Measurements from ENCODE around the gene TTC12.

GRCh38 chr11:113289431-113290187, 24.8 kb upstream of the TTC12 start:
- TF ChIP-seq CTCF (IDR thresholded peaks at IDR 0.05) (peak; percentile 87), EZH2 (IDR thresholded peaks at IDR 0.05; ENCODE audit: borderline replicate concordance, insufficient read depth, low read depth, low read length, poor library complexity, severe bottlenecking) (no peak)

Data from B cell (primary cell).